OCI-LY3 (cell line): ENCODE measurements around the gene MAMDC2.
"Not testable (repeated sequence)": the region's sequence is repeated elsewhere in the genome, so short reads cannot be mapped to it uniquely, and the experiment has no call there.

Source experiments
- H2AFZ ChIP-seq: fragments of 200-600, 300-600 bp; shearing (Covaris generic); 2 replicates; pipeline ENCODE4 v1.6.0; 2014; ENCODE audit warnings: antibody characterized with exemption, low read depth, low read length
- H3K27ac ChIP-seq: fragments of 200-600, 300-600 bp; sonication (generic); 2 replicates; pipeline ENCODE4 v1.5.1; 2014; ENCODE audit warnings: mild to moderate bottlenecking, low read length, moderate library complexity, mixed read lengths
- H3K27me3 ChIP-seq: fragments of 200-600, 300-600 bp; sonication (generic); 2 replicates; pipeline ENCODE4 v1.6.1; 2014; ENCODE audit warnings: low read depth, low read length, mixed read lengths
- H3K36me3 ChIP-seq: fragments of 200-600, 300-600 bp; sonication (generic); replicated peaks from 2 replicates; pipeline ENCODE3; 2014; ENCODE audit warnings: low read depth, low read length, mixed read lengths
- H3K4me1 ChIP-seq: fragments of 300-600, 200-600 bp; sonication (generic); 2 replicates; pipeline ENCODE4 v1.6.1; 2014; ENCODE audit warnings: low read length, mixed read lengths
- H3K4me2 ChIP-seq: fragments of 200-600, 300-600 bp; sonication (generic); 2 replicates; pipeline ENCODE4 v1.6.1; 2014; ENCODE audit warnings: low read length, mixed read lengths
- H3K4me3 ChIP-seq: fragments of 300-600, 200-600 bp; sonication (generic); 2 replicates; pipeline ENCODE4 v1.5.1; 2014; ENCODE audit warnings: antibody characterized with exemption, mild to moderate bottlenecking, low read length, moderate library complexity
- H3K79me2 ChIP-seq: fragments of 300-600, 200-600 bp; shearing (Covaris generic); 2 replicates; pipeline ENCODE4 v1.6.1; 2014; ENCODE audit warnings: mild to moderate bottlenecking, low read length, mixed read lengths
- H3K9ac ChIP-seq: fragments of 300-600, 200-600 bp; shearing (Covaris generic); 2 replicates; pipeline ENCODE4 v1.6.0; 2014; ENCODE audit warnings: mild to moderate bottlenecking, low read length, moderate library complexity
- H3K9me3 ChIP-seq: fragments of 200-600, 300-600 bp; shearing (Covaris generic); 2 replicates; pipeline ENCODE4 v1.6.1; 2014; ENCODE audit warnings: low read length, mixed read lengths; ENCODE audit not compliant: insufficient read depth
- H4K20me1 ChIP-seq: fragments of 200-600, 300-600 bp; sonication (generic); 2 replicates; pipeline ENCODE4 v1.6.1; 2016; ENCODE audit warnings: low read length, mixed read lengths; ENCODE audit not compliant: insufficient read depth
- EZH2phosphoT487 ChIP-seq: fragments of 200-600 bp; shearing (Covaris generic); IDR thresholded peaks from 2 replicates; pipeline ENCODE4 v1.6.1; 2018; ENCODE audit warnings: antibody characterized with exemption, mixed run types, low read depth
- TF ChIP-seq, protein P1 (sequence below): fragments of 200-600, 300-600 bp; sonication (generic); IDR thresholded peaks from 2 replicates; pipeline ENCODE4 v1.5.1; 2014; ENCODE audit warnings: antibody characterized with exemption, low read length, low read depth

The MAMDC2 gene

DNA sequence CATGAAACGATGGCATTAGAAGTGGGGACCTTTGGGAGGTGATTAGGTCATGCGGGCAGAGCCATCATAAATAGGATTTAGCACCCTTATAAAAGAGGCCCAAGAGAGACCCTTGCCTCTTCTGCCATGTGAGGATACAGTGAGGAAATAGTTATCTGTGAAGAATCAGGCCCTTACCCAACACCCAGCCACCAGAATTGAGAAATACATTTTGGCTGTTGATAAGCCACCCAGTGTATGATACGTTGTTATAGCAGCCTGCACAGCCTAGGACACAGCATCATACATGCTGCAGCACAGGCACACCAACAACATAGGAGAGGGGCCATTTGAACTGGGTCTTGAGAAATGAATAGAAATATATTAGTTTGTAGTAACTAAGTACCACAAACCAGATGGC lies 8.0 kb upstream of the MAMDC2 start:
- H3K27me3 ChIP-seq: no peaks in the 10 kb centered on the region
- H3K9me3 ChIP-seq: no peaks in the 10 kb centered on the region
- H3K79me2 ChIP-seq: no peaks in the 10 kb centered on the region
- no peaks in the 10 kb centered on the region for H3K4me1 ChIP-seq
- no peak overlapping the region for H3K4me2 ChIP-seq
- no peaks in the 10 kb centered on the region for H3K36me3 ChIP-seq
- H3K27ac ChIP-seq: no peak overlapping the region
- no peak overlapping the region for H2AFZ ChIP-seq
- TF ChIP-seq, protein P1, sequence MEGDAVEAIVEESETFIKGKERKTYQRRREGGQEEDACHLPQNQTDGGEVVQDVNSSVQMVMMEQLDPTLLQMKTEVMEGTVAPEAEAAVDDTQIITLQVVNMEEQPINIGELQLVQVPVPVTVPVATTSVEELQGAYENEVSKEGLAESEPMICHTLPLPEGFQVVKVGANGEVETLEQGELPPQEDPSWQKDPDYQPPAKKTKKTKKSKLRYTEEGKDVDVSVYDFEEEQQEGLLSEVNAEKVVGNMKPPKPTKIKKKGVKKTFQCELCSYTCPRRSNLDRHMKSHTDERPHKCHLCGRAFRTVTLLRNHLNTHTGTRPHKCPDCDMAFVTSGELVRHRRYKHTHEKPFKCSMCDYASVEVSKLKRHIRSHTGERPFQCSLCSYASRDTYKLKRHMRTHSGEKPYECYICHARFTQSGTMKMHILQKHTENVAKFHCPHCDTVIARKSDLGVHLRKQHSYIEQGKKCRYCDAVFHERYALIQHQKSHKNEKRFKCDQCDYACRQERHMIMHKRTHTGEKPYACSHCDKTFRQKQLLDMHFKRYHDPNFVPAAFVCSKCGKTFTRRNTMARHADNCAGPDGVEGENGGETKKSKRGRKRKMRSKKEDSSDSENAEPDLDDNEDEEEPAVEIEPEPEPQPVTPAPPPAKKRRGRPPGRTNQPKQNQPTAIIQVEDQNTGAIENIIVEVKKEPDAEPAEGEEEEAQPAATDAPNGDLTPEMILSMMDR: no peak
- no peak for TF ChIP-seq EZH2phosphoT487
- H3K9ac ChIP-seq: no peak overlapping the region
- no peaks in the 10 kb centered on the region for H4K20me1 ChIP-seq
- no peak overlapping the region for H3K4me3 ChIP-seq

DNA sequence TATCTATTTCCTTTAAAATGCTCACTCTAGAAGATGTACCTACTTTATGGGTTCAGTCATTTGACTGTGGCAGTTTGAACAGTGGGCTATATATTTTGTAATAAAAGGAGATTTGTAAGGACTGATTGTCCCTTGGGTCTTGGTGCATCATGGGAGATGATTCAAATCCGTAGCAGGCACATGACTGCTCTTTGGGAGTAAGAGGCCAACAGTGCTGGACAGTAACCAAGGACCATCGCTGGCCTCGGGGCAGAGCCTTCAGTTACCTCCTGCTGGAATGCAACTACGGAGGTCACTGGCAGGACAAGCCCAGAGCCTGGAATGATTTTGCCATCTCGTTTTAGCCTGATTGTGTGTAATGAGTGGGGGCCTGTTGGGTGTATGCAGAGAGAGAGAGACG lies 7.0 kb upstream of the MAMDC2 start:
- no peaks in the 10 kb centered on the region for H3K36me3 ChIP-seq
- no peak overlapping the region for H3K4me2 ChIP-seq
- no peak overlapping the region for H3K4me3 ChIP-seq
- no peaks in the 10 kb centered on the region for H4K20me1 ChIP-seq
- H3K9me3 ChIP-seq: no peaks in the 10 kb centered on the region
- no peak for TF ChIP-seq EZH2phosphoT487
- TF ChIP-seq, protein P1: no peak
- no peak overlapping the region for H3K27ac ChIP-seq
- no peak overlapping the region for H3K9ac ChIP-seq
- no peaks in the 10 kb centered on the region for H3K27me3 ChIP-seq
- no peaks in the 10 kb centered on the region for H3K79me2 ChIP-seq
- H2AFZ ChIP-seq: no peak overlapping the region
- H3K4me1 ChIP-seq: no peaks in the 10 kb centered on the region

DNA sequence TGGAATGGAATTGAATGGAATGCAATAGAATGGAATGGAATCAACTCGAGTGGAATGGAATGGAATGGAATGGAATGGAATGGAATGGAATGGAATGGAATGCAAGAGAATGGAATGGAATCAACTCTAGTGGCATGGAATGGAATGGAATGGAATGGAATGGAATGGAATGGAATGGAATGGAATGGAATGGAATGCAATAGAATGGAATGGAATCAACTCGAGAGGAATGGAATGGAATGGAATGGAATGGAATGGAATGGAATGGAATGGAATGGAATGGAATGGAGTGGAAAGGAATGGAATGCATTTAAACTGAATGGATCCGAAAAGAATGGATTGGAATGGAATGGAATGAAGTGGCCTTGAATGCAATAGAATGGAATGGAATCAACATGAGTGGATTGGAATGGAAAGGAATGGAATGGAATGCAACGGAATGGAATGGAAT lies 5.5 kb upstream of the MAMDC2 start:
- H3K9ac ChIP-seq, H3K27ac ChIP-seq, H3K9me3 ChIP-seq, H3K36me3 ChIP-seq, H3K79me2 ChIP-seq, H3K27me3 ChIP-seq, H4K20me1 ChIP-seq, H2AFZ ChIP-seq, H3K4me2 ChIP-seq, H3K4me3 ChIP-seq, H3K4me1 ChIP-seq: not testable (repeated sequence)

DNA sequence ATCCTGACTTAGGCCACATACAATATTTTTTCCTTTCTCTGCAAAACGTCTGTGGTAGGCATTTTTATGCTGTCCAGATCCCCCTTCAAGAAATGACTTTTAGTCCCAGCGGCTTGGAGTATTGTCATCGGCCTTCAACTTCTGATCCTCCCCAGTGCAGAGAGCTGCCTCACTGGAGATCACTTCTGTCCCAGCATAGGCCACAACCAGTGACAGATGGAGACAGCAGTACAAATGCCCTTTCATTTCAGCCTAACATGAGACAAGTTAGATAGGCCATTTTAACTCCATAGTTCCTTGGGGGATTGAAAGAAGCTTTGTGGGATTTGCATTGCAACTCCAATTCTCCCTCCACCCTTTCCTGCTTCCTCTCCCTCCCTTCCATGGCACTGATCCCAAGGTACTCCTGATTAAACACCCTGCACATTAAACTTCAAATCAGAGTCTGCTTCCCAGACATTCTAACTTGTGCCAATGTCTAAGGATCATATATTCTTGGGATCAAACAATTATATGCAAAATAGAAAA lies 3.2 kb upstream of the MAMDC2 start:
- Histone ChIP-seq H3K9ac (no peak overlapping the region), H3K9me3 (no peaks in the 10 kb centered on the region), H3K4me2 (no peak overlapping the region), H3K27ac (no peak overlapping the region), H3K36me3 (no peaks in the 10 kb centered on the region), H3K27me3 (no peaks in the 10 kb centered on the region), H3K79me2 (no peaks in the 10 kb centered on the region), H3K4me3 (no peak overlapping the region), H3K4me1 (no peaks in the 10 kb centered on the region), H4K20me1 (no peaks in the 10 kb centered on the region), H2AFZ (no peak overlapping the region)
- TF ChIP-seq, protein P1: no peak
- TF ChIP-seq EZH2phosphoT487: no peak
